CD4-positive, CD25-positive, alpha-beta regulatory T cell (primary cell): ENCODE results near the gene SLC46A1. TPM values are rescaled to one million over a fixed set of nuclear protein-coding genes. Genes with fewer than 3 reads are reported as not detected.
A peak's percentile ranks its signal among the peaks of the same experiment; 100 is the strongest.
"Not testable (repeated sequence)": the region's sequence is repeated elsewhere in the genome, so short reads cannot be mapped to it uniquely, and the experiment has no call there.

ENCODE experiments used
- ATAC-seq, 2 donors: fragments of 150-1000 bp; cut with Tn5 transposase; one replicate each; pipeline ENCODE4 v1.10.0; 2021; ENCODE audit warnings: low read depth in 2 of 2, moderate number of reproducible peaks in 2 of 2, moderate library complexity in 1 of 2
- DNase-seq, 3 donors: peaks; one replicate each; pipeline versions ENCODE4 v3.0.0 to v3.0.0-alpha.2; 2012 to 2022; ENCODE audit warnings: mixed read lengths in 1 of 3
- H3K27ac ChIP-seq: one replicate; pipeline ENCODE4 v1.7.0; 2013; ENCODE audit warnings: mild to moderate bottlenecking, low read length; ENCODE audit not compliant: insufficient read depth, poor library complexity, severe bottlenecking
- H3K27me3 ChIP-seq: one replicate; pipeline ENCODE4 v1.7.0; 2013; ENCODE audit warnings: low read length; ENCODE audit not compliant: control insufficient read depth, insufficient read depth
- H3K36me3 ChIP-seq: one replicate; pipeline ENCODE4 v1.7.0; 2013; ENCODE audit warnings: mild to moderate bottlenecking, low read length, moderate library complexity; ENCODE audit not compliant: control insufficient read depth, insufficient read depth
- H3K4me1 ChIP-seq: 2 replicates; pipeline ENCODE4 v1.7.0; 2013; ENCODE audit warnings: mild to moderate bottlenecking, low read length; ENCODE audit not compliant: insufficient read depth, control insufficient read depth, poor library complexity, severe bottlenecking
- H3K4me3 ChIP-seq: one replicate; pipeline ENCODE4 v1.7.0; 2013; ENCODE audit warnings: low read depth, mild to moderate bottlenecking, low read length, moderate library complexity
- H3K9me3 ChIP-seq, 2 experiments: 1 replicate in 1 of 2; 2 replicates in 1 of 2; pipeline ENCODE4 v1.7.0; 2013; ENCODE audit warnings: low read length in 2 of 2, mild to moderate bottlenecking in 1 of 2, moderate library complexity in 1 of 2; ENCODE audit not compliant: control insufficient read depth in 2 of 2
- H3K27ac Mint-ChIP-seq, 3 donors: one replicate each; pipeline ENCODE4 v1.8.0; 2020 to 2022; ENCODE audit warnings: mild to moderate bottlenecking in 3 of 3, mixed read lengths in 3 of 3, moderate library complexity in 2 of 3
- H3K27me3 Mint-ChIP-seq: one replicate; pipeline ENCODE4 v1.8.0; 2022; ENCODE audit warnings: mild to moderate bottlenecking, mixed read lengths
- H3K36me3 Mint-ChIP-seq: one replicate; pipeline ENCODE4 v1.8.0; 2020; ENCODE audit warnings: mixed read lengths
- H3K4me1 Mint-ChIP-seq, 4 donors: one replicate each; pipeline ENCODE4 v1.8.0; 2020 to 2022; ENCODE audit warnings: mixed read lengths in 4 of 4, mild to moderate bottlenecking in 1 of 4
- H3K4me3 Mint-ChIP-seq, 4 donors: one replicate each; pipeline ENCODE4 v1.8.0; 2020 to 2022; ENCODE audit warnings: mild to moderate bottlenecking in 4 of 4, mixed read lengths in 4 of 4, moderate library complexity in 3 of 4
- H3K9me3 Mint-ChIP-seq, 7 donors: one replicate each; pipeline ENCODE4 v1.8.0; 2020 to 2022; ENCODE audit warnings: mixed read lengths in 7 of 7, mild to moderate bottlenecking in 3 of 7, moderate library complexity in 2 of 7
- polyA plus RNA-seq, 4 donors: library from polyadenylated mRNA; unstranded; fragments of 300-500 nt; fragmentation: Illumina TruSeq; gene quantifications; one replicate each; pipeline ENCODE4 v1.2.3, GENCODE V29; 2021
- total RNA-seq: library from RNA; stranded (reverse); gene quantifications from one replicate; pipeline ENCODE4 v1.2.3, GENCODE V29; 2022

Gene SLC46A1
- total and polyA plus RNA-seq, 5 donors from 2014 or later, result 0.49 to 2.8 (median 1.4) TPM; not detected in 1

GRCh38 chr17:28427982-28428381, 22.0 kb upstream of the SLC46A1 start:
- not testable (repeated sequence) for H3K4me3 ChIP-seq, H3K36me3 ChIP-seq, H3K9me3 Mint-ChIP-seq, H3K27ac Mint-ChIP-seq, H3K4me1 Mint-ChIP-seq, ATAC-seq, H3K4me3 Mint-ChIP-seq, H3K9me3 ChIP-seq, H3K36me3 Mint-ChIP-seq, H3K4me1 ChIP-seq, H3K27ac ChIP-seq, DNase-seq, H3K27me3 ChIP-seq
- H3K27me3 Mint-ChIP-seq, result peaks cover 38% of the 10 kb centered on the region

GRCh38 chr17:28427371-28427770, 21.4 kb upstream of the SLC46A1 start:
- Histone ChIP-seq H3K27ac (no peak overlapping the region), H3K9me3 (no peaks in the 10 kb centered on the region), H3K4me1 (no peaks in the 10 kb centered on the region), H3K4me3 (no peak overlapping the region), H3K27me3 (peaks cover 10% of the 10 kb centered on the region), H3K36me3 (no peaks in the 10 kb centered on the region)
- Mint-ChIP-seq H3K27ac (no peak overlapping the region), H3K4me3 (no peak overlapping the region), H3K4me1 (no peaks in the 10 kb centered on the region), H3K27me3 (peaks cover 32% of the 10 kb centered on the region), H3K36me3 (no peaks in the 10 kb centered on the region), H3K9me3 (peaks cover 0 to 2% (median 0%) of the 10 kb centered on the region in 7 donors)
- no peak for ATAC-seq
- DNase-seq, result no peak

- Mint-ChIP-seq H3K9me3 (no peaks in the 10 kb centered on the region), H3K27ac (no peak overlapping the region), H3K36me3 (no peaks in the 10 kb centered on the region), H3K4me1 (no peaks in the 10 kb centered on the region), H3K27me3 (peaks cover 22% of the 10 kb centered on the region), H3K4me3 (no peak overlapping the region)
- DNase-seq (no peak), ATAC-seq (peak in 1 of 2 donors; percentile 28)
- Histone ChIP-seq H3K9me3 (no peaks in the 10 kb centered on the region), H3K27ac (no peak overlapping the region), H3K4me1 (no peaks in the 10 kb centered on the region), H3K4me3 (no peak overlapping the region), H3K36me3 (no peaks in the 10 kb centered on the region), H3K27me3 (peaks cover 4% of the 10 kb centered on the region)
These were observed 20.1 kb upstream of the SLC46A1 start for GRCh38 chr17:28426081-28426519.

GRCh38 chr17:28425206-28425605, 19.2 kb upstream of the SLC46A1 start:
- DNase-seq (no peak), ATAC-seq (no peak)
- Mint-ChIP-seq H3K27ac (no peak overlapping the region), H3K27me3 (peaks cover 14% of the 10 kb centered on the region), H3K4me3 (no peak overlapping the region), H3K36me3 (no peaks in the 10 kb centered on the region), H3K9me3 (no peaks in the 10 kb centered on the region), H3K4me1 (no peaks in the 10 kb centered on the region)
- H3K4me3 ChIP-seq, result no peak overlapping the region
- H3K27me3 ChIP-seq, result no peaks in the 10 kb centered on the region
- no peaks in the 10 kb centered on the region for H3K9me3 ChIP-seq
- no peaks in the 10 kb centered on the region for H3K36me3 ChIP-seq
- no peak overlapping the region for H3K27ac ChIP-seq
- H3K4me1 ChIP-seq, result no peaks in the 10 kb centered on the region

- no peak overlapping the region for H3K4me3 ChIP-seq
- Mint-ChIP-seq H3K27ac (no peak overlapping the region), H3K36me3 (no peaks in the 10 kb centered on the region), H3K27me3 (peaks cover 19% of the 10 kb centered on the region), H3K9me3 (no peaks in the 10 kb centered on the region), H3K4me1 (peaks cover 0 to 3% (median 2%) of the 10 kb centered on the region in 4 donors), H3K4me3 (no peak overlapping the region)
- H3K4me1 ChIP-seq, result peaks cover 2% of the 10 kb centered on the region
- no peak for ATAC-seq
- H3K9me3 ChIP-seq, result no peaks in the 10 kb centered on the region
- H3K36me3 ChIP-seq, result no peaks in the 10 kb centered on the region
- H3K27me3 ChIP-seq, result no peaks in the 10 kb centered on the region
- DNase-seq, result no peak
- no peak overlapping the region for H3K27ac ChIP-seq
These were observed 15.8 kb upstream of the SLC46A1 start for GRCh38 chr17:28421787-28422305.

GRCh38 chr17:28416703-28417311, 10.8 kb upstream of the SLC46A1 start:
- Mint-ChIP-seq H3K36me3 (no peaks in the 10 kb centered on the region), H3K9me3 (no peaks in the 10 kb centered on the region), H3K27ac (no peak overlapping the region), H3K27me3 (peaks cover 11% of the 10 kb centered on the region), H3K4me1 (peaks cover 0 to 7% (median 5%) of the 10 kb centered on the region in 4 donors), H3K4me3 (no peak overlapping the region)
- no peaks in the 10 kb centered on the region for H3K9me3 ChIP-seq
- H3K4me3 ChIP-seq, result no peak overlapping the region
- no peaks in the 10 kb centered on the region for H3K36me3 ChIP-seq
- peaks cover 4% of the 10 kb centered on the region for H3K4me1 ChIP-seq
- H3K27me3 ChIP-seq, result peaks cover 4% of the 10 kb centered on the region
- ATAC-seq, result peak; percentile 74 to 86
- H3K27ac ChIP-seq, result no peak overlapping the region
- peak; percentile 17 to 73 (median 46) for DNase-seq

- peaks cover 0 to 7% (median 5%) of the 10 kb centered on the region in 4 donors for H3K4me1 Mint-ChIP-seq
- DNase-seq (no peak), ATAC-seq (no peak)
- H3K36me3 ChIP-seq, result no peaks in the 10 kb centered on the region
- H3K27me3 Mint-ChIP-seq, result peaks cover 19% of the 10 kb centered on the region
- no peaks in the 10 kb centered on the region for H3K9me3 Mint-ChIP-seq
- H3K4me1 ChIP-seq, result peaks cover 4% of the 10 kb centered on the region
- H3K4me3 ChIP-seq, result no peak overlapping the region
- no peaks in the 10 kb centered on the region for H3K9me3 ChIP-seq
- no peak overlapping the region for H3K27ac ChIP-seq
- H3K36me3 Mint-ChIP-seq, result no peaks in the 10 kb centered on the region
- no peak overlapping the region for H3K27ac Mint-ChIP-seq
- H3K4me3 Mint-ChIP-seq, result no peak overlapping the region
- peaks cover 4% of the 10 kb centered on the region for H3K27me3 ChIP-seq
These were observed 9.9 kb upstream of the SLC46A1 start for GRCh38 chr17:28415886-28416285.

GRCh38 chr17:28413804-28414203, 7.8 kb upstream of the SLC46A1 start:
- DNase-seq, result no peak
- Histone ChIP-seq H3K27ac (no peak overlapping the region), H3K9me3 (no peaks in the 10 kb centered on the region), H3K4me3 (no peak overlapping the region), H3K36me3 (no peaks in the 10 kb centered on the region), H3K4me1 (peaks cover 4% of the 10 kb centered on the region), H3K27me3 (peaks cover 4% of the 10 kb centered on the region)
- no peaks in the 10 kb centered on the region for H3K36me3 Mint-ChIP-seq
- H3K4me1 Mint-ChIP-seq, result peaks cover 0 to 7% (median 5%) of the 10 kb centered on the region in 4 donors
- peaks cover 32% of the 10 kb centered on the region for H3K27me3 Mint-ChIP-seq
- H3K27ac Mint-ChIP-seq, result no peak overlapping the region
- H3K9me3 Mint-ChIP-seq, result no peaks in the 10 kb centered on the region
- no peak for ATAC-seq
- no peak overlapping the region for H3K4me3 Mint-ChIP-seq
